Left ventricle myocardium inferior (tissue), 1 donor: Measurements from ENCODE around the gene SLIT3. TPM values are rescaled to one million over a fixed set of nuclear protein-coding genes. Genes with fewer than 3 reads are reported as not detected.

Experiments used
- DNase-seq: peaks from one replicate; pipeline ENCODE4 v3.0.0-alpha.2; 2020
- H3K27ac ChIP-seq: fragments of 200-600 bp; replicated peaks from 2 replicates; pipeline ENCODE4 v1.8.0; 2021
- H3K27me3 ChIP-seq: fragments of 200-600 bp; 2 replicates; pipeline ENCODE4 v1.8.0; 2021; ENCODE audit warnings: low read depth
- H3K36me3 ChIP-seq: fragments of 200-600 bp; 2 replicates; pipeline ENCODE4 v1.8.0; 2021
- H3K4me1 ChIP-seq: fragments of 200-600 bp; 2 replicates; pipeline ENCODE4 v1.8.0; 2021
- H3K4me3 ChIP-seq: fragments of 200-600 bp; 2 replicates; pipeline ENCODE4 v1.8.0; 2021; ENCODE audit warnings: mild to moderate bottlenecking, moderate library complexity
- H3K9me3 ChIP-seq: fragments of 200-600 bp; replicated peaks from 2 replicates; pipeline ENCODE4 v1.8.0; 2021
- intact Hi-C: fragments of 100-400 bp; cut with micrococcal nuclease; formaldehyde crosslinking; loops from one replicate; pipeline ENCODE4 v1.11.0; 2022
- microRNA-seq: library from miRNA; unstranded; fragments of <30 nt; microRNA quantifications from one replicate; pipeline ENCODE4 v1.2.0, GENCODE V29; 2020
- total RNA-seq: library from RNA; stranded (reverse); fragmentation: NEBNext Ultra II Directional; extraction: Animal tissue kit (Norgen Biotek cat#: 25700); gene quantifications from one replicate; pipeline ENCODE4 v1.2.1, GENCODE V29; 2021
- TF ChIP-seq, protein P1 (sequence below): fragments of 200-600 bp; IDR thresholded peaks from 2 replicates; pipeline ENCODE4 v1.8.0; 2021; ENCODE audit warnings: antibody characterized with exemption, mild to moderate bottlenecking, borderline replicate concordance
- donor health status: DM: no; HTN: yes; CAD: no; lungs with severe emphysema.

SLIT3 gene
- total RNA-seq, 1 donor from 2014 or later = 22.7 TPM

DNA sequence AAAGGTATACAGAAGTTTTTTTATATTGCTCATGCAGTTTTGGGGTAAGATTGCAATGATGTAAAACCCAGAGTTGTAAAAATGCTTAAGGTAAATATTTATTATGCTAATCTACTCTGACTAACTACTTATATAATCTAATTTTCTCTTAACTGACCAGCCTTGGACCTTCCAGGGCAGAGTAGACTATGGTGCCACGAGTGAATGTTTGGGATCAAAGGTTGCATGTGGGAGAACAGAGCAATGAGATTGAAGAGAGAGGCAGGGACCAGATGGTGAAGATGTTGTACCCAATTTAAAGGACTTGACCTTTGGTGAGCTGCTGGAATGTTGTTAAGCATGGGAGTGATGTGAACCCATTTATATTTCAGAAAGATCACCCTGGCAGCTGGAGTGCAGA, 686.9 kb downstream of the SLIT3 start:
- TF ChIP-seq, protein P1, sequence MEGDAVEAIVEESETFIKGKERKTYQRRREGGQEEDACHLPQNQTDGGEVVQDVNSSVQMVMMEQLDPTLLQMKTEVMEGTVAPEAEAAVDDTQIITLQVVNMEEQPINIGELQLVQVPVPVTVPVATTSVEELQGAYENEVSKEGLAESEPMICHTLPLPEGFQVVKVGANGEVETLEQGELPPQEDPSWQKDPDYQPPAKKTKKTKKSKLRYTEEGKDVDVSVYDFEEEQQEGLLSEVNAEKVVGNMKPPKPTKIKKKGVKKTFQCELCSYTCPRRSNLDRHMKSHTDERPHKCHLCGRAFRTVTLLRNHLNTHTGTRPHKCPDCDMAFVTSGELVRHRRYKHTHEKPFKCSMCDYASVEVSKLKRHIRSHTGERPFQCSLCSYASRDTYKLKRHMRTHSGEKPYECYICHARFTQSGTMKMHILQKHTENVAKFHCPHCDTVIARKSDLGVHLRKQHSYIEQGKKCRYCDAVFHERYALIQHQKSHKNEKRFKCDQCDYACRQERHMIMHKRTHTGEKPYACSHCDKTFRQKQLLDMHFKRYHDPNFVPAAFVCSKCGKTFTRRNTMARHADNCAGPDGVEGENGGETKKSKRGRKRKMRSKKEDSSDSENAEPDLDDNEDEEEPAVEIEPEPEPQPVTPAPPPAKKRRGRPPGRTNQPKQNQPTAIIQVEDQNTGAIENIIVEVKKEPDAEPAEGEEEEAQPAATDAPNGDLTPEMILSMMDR = no peak
- Histone ChIP-seq H3K27ac (no peak overlapping the region), H3K36me3 (no peaks in the 10 kb centered on the region), H3K4me3 (no peak overlapping the region), H3K4me1 (peaks cover 5% of the 10 kb centered on the region), H3K9me3 (no peaks in the 10 kb centered on the region), H3K27me3 (no peaks in the 10 kb centered on the region)
- no peak for DNase-seq
- intact Hi-C loops = no loop called here

DNA sequence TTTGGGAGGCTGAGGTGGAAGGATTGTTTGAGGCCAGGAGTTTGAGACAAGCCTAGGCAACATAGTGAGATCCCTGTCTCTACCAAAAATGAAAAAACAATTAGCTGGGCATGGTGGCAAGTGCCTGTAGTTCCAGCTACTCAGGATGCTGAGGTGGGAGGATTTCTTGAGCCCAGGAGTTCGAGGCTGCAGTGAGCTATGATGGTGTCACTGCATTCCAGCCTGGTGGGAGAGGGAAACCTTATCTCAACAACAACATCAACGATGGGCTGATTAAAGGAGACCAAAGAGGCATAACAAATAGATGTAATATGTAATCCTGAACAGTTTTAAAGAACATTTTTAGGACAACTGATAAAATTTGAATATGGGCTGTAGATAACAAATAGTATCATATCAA, 687.5 kb downstream of the SLIT3 start:
- Histone ChIP-seq H3K4me1 (peaks cover 5% of the 10 kb centered on the region), H3K27me3 (no peaks in the 10 kb centered on the region), H3K9me3 (no peaks in the 10 kb centered on the region), H3K4me3 (no peak overlapping the region), H3K36me3 (no peaks in the 10 kb centered on the region), H3K27ac (peak overlapping the region; percentile 52)
- DNase-seq = no peak
- intact Hi-C loops = no loop called here
- TF ChIP-seq, protein P1 = no peak

DNA sequence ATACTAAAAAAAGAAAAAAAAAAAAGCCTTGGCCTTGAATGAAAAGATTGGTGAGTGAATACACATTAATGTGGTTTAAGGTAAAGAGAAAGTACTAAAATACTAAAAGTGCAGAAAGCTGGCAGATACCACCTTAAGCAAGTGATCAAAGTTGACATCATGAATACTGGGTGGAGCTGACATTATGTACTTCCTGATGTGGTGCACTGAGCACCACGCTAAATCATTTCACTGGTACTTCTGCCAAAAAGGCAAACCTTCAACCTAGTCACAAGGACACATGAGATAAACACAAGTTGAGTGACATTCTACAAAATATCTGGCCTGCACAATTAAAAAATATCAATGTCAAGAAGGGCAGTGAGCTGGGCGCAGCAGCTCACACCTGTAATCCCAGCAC, 687.9 kb downstream of the SLIT3 start:
- Histone ChIP-seq H3K27me3 (no peaks in the 10 kb centered on the region), H3K36me3 (no peaks in the 10 kb centered on the region), H3K9me3 (no peaks in the 10 kb centered on the region), H3K4me3 (no peak overlapping the region), H3K4me1 (peaks cover 5% of the 10 kb centered on the region), H3K27ac (peak overlapping the region; percentile 52)
- intact Hi-C loops = no loop called here
- TF ChIP-seq, protein P1 = no peak
- DNase-seq = no peak

DNA sequence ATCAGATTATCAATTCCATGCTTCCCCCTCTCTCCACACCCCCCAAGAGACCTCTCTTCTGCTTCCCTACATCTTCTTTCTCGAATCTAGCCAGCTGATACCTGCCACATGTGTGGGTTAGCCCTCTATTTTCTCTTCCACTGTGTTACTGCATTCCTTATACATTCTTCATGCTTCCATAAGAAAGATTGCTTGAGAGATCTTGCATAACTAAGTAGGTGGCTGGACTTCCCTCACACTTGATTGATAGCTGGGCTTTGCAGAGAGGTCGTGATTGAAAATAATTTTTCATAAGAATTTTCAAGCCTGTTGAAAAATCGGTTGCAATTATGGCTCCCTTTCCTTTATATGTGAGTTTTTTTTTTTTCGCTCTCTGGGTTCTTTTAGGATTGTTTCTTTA, 688.8 kb downstream of the SLIT3 start:
- TF ChIP-seq, protein P1 = no peak
- Histone ChIP-seq H3K4me1 (peaks cover 5% of the 10 kb centered on the region), H3K9me3 (no peaks in the 10 kb centered on the region), H3K4me3 (no peak overlapping the region), H3K27me3 (no peaks in the 10 kb centered on the region), H3K36me3 (no peaks in the 10 kb centered on the region), H3K27ac (no peak overlapping the region)
- intact Hi-C loops = no loop called here
- no peak for DNase-seq

Small RNAs within 50 kb of the gene (microRNA-seq; reads per million reads assigned to microRNA genes)
- gene MIR218-2 = 0.94 reads per million
- gene MIR585 = 4.4 reads per million, percentile 9 among the genes with 10 or more reads in this experiment
